Peyer's patch (tissue), 4 donors: Measurements from ENCODE around the gene TTC38.

ENCODE experiments used
- POLR2A ChIP-seq, 2 donors: fragments of 450-650 bp; IDR thresholded peaks; one replicate each; pipeline ENCODE4 v1.5.1; 2017; ENCODE audit warnings: antibody characterized with exemption in 2 of 2, mild to moderate bottlenecking in 2 of 2, moderate library complexity in 2 of 2
- TF ChIP-seq, protein P1 (sequence below), 6 experiments: fragments of 450-650 bp in 4 of 6; fragments of 200-600 bp in 2 of 6; sonication (generic) in 1 of 6; IDR thresholded peaks; one replicate each; pipeline ENCODE4 v1.5.1; 2017 to 2019; ENCODE audit warnings: antibody characterized with exemption in 6 of 6, mild to moderate bottlenecking in 3 of 6, moderate library complexity in 1 of 6

DNA sequence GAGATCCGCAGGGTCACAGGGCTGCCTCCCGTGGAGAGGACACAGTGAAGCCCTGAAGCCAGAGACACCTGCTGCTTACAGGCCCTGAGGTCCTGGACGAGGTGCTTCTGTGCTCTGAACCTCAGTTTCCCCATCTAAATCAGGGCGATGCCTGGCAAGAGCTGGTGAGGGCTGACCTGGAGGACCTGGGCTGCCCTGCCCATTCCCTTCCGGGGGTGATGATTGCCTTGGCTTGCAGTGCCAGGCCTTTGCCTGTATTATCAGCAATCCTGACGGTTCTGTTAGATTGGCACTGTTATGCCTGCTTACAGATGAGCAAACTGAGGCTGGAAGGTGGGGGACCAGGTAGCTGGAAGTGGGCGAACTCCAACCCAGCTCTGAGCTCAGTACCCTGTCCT lies 21.0 kb downstream of the TTC38 start:
- TF ChIP-seq, protein P1, sequence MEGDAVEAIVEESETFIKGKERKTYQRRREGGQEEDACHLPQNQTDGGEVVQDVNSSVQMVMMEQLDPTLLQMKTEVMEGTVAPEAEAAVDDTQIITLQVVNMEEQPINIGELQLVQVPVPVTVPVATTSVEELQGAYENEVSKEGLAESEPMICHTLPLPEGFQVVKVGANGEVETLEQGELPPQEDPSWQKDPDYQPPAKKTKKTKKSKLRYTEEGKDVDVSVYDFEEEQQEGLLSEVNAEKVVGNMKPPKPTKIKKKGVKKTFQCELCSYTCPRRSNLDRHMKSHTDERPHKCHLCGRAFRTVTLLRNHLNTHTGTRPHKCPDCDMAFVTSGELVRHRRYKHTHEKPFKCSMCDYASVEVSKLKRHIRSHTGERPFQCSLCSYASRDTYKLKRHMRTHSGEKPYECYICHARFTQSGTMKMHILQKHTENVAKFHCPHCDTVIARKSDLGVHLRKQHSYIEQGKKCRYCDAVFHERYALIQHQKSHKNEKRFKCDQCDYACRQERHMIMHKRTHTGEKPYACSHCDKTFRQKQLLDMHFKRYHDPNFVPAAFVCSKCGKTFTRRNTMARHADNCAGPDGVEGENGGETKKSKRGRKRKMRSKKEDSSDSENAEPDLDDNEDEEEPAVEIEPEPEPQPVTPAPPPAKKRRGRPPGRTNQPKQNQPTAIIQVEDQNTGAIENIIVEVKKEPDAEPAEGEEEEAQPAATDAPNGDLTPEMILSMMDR (IDR thresholded peaks at IDR 0.05): no peak
- no peak for TF ChIP-seq POLR2A (IDR thresholded peaks at IDR 0.05)
